WERI-Rb-1 (cell line): ENCODE data around the gene VDR.

Experiments used
- DNase-seq: peaks from one replicate; pipeline ENCODE4 v3.0.0-alpha.2; 2020
- H3K27ac ChIP-seq: fragments of 250-450 bp; sonication (Bioruptor Pico); 2 replicates; pipeline ENCODE4 v1.5.1; 2020; ENCODE audit warnings: mild to moderate bottlenecking, moderate library complexity
- H3K27me3 ChIP-seq: fragments of 250-450 bp; sonication (Bioruptor Pico); 2 replicates; pipeline ENCODE4 v1.5.1; 2021; ENCODE audit warnings: mild to moderate bottlenecking, low read depth, moderate library complexity; ENCODE audit not compliant: insufficient read depth, severe bottlenecking
- H3K36me3 ChIP-seq: fragments of 250-450 bp; sonication (Bioruptor Pico); 2 replicates; pipeline ENCODE4 v1.5.1; 2020; ENCODE audit warnings: mild to moderate bottlenecking, moderate library complexity
- H3K4me3 ChIP-seq: 2 replicates; pipeline ENCODE4 v1.5.1; 2011; ENCODE audit warnings: low read depth, mild to moderate bottlenecking, control low read depth, low read length
- H3K9me3 ChIP-seq: fragments of 250-450 bp; sonication (Bioruptor Pico); 2 replicates; pipeline ENCODE4 v1.5.1; 2021; ENCODE audit warnings: mild to moderate bottlenecking, moderate library complexity; ENCODE audit not compliant: severe bottlenecking
- CTCF ChIP-seq: IDR thresholded peaks from 2 replicates; pipeline ENCODE4 v1.5.1; 2011; ENCODE audit warnings: low read depth, mild to moderate bottlenecking, control low read depth, inconsistent platforms, low read length

VDR gene

GRCh38 chr12:47946413-47947323 lies 41.9 kb upstream of the VDR start:
- Histone ChIP-seq H3K27ac (no peak overlapping the region), H3K27me3 (no peaks in the 10 kb centered on the region), H3K4me3 (no peak overlapping the region), H3K9me3 (no peaks in the 10 kb centered on the region), H3K36me3 (no peaks in the 10 kb centered on the region)
- no peak for DNase-seq
- no peak for TF ChIP-seq CTCF

- Histone ChIP-seq H3K4me3 (no peak overlapping the region), H3K9me3 (no peaks in the 10 kb centered on the region), H3K36me3 (no peaks in the 10 kb centered on the region), H3K27me3 (no peaks in the 10 kb centered on the region), H3K27ac (no peak overlapping the region)
- TF ChIP-seq CTCF = no peak
- no peak for DNase-seq
Observed at GRCh38 chr12:47945341-47945728, 40.5 kb upstream of the VDR start.

GRCh38 chr12:47944685-47945340 lies 40.0 kb upstream of the VDR start:
- H3K27ac ChIP-seq = no peak overlapping the region
- H3K27me3 ChIP-seq = no peaks in the 10 kb centered on the region
- H3K36me3 ChIP-seq = no peaks in the 10 kb centered on the region
- H3K4me3 ChIP-seq = no peak overlapping the region
- H3K9me3 ChIP-seq = no peaks in the 10 kb centered on the region
- TF ChIP-seq CTCF = no peak
- no peak for DNase-seq

GRCh38 chr12:47943623-47944340 lies 39.0 kb upstream of the VDR start:
- Histone ChIP-seq H3K36me3 (no peaks in the 10 kb centered on the region), H3K9me3 (no peaks in the 10 kb centered on the region), H3K4me3 (no peak overlapping the region), H3K27me3 (no peaks in the 10 kb centered on the region), H3K27ac (no peak overlapping the region)
- TF ChIP-seq CTCF = no peak
- no peak for DNase-seq

- TF ChIP-seq CTCF = no peak
- Histone ChIP-seq H3K27me3 (no peaks in the 10 kb centered on the region), H3K9me3 (no peaks in the 10 kb centered on the region), H3K4me3 (no peak overlapping the region), H3K36me3 (no peaks in the 10 kb centered on the region), H3K27ac (no peak overlapping the region)
- DNase-seq = no peak
Observed at GRCh38 chr12:47942614-47943225, 37.9 kb upstream of the VDR start.
